Left ventricle myocardium superior (tissue), 1 donor: Measurements from ENCODE around the gene CCDC158. TPM values are rescaled to one million over a fixed set of nuclear protein-coding genes. Genes with fewer than 3 reads are reported as not detected.

Experiments used
- ATAC-seq: fragments of 200-7000 bp; cut with Tn5 transposase; one replicate; pipeline ENCODE4 v1.9.1; 2020; ENCODE audit warnings: mild to moderate bottlenecking, moderate library complexity
- DNase-seq: peaks from one replicate; pipeline ENCODE4 v3.0.0-alpha.2; 2020
- intact Hi-C: fragments of 100-400 bp; cut with micrococcal nuclease; formaldehyde crosslinking; loops from one replicate; pipeline ENCODE4 v1.11.0; 2022
- total RNA-seq: library from RNA; stranded (reverse); fragmentation: NEBNext Ultra II Directional; extraction: Animal tissue kit (Norgen Biotek cat#: 25700); gene quantifications from one replicate; pipeline ENCODE4 v1.2.1, GENCODE V29; 2021
- donor health status: DM: no; HTN: yes; CAD: no; lungs with severe emphysema.

Gene CCDC158
- total RNA-seq, 1 donor from 2014 or later = 0.59 TPM

- DNase-seq = no peak
- ATAC-seq = no peak
- intact Hi-C loops = no loop called here
These were observed 95.9 kb downstream of the CCDC158 start for GRCh38 chr4:76325072-76325471.

DNA sequence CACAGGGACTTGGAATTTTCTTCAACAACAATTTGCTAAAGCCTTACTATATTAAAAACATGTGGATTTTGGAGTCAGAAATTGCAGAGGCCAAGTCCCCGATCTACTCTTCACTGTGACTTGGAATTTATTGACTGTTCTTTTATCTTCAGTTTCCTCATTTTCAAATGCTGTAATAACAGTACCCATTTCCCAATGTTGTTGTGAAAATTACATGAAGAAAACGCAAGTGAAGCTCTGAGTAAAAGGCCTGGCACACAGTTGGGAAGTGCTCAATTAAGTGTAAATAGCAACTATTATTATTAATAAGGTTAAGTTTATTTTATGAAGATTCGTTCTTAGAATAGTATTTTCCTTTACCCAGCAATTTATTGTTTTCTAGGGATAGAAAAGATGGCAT is 98.7 kb downstream of the CCDC158 start:
- DNase-seq (no peak), ATAC-seq (no peak)
- intact Hi-C loops = no loop called here

- ATAC-seq (no peak), DNase-seq (no peak)
- intact Hi-C loops = no loop called here
These were observed 104.8 kb downstream of the CCDC158 start for GRCh38 chr4:76316131-76316530.

- ATAC-seq (peak; percentile 57), DNase-seq (no peak)
- intact Hi-C loops = no loop called here
These were observed 105.5 kb downstream of the CCDC158 start for GRCh38 chr4:76315267-76315918.

- intact Hi-C loops = no loop called here
- ATAC-seq (no peak), DNase-seq (no peak)
These were observed 107.4 kb downstream of the CCDC158 start for GRCh38 chr4:76313547-76313946.

DNA sequence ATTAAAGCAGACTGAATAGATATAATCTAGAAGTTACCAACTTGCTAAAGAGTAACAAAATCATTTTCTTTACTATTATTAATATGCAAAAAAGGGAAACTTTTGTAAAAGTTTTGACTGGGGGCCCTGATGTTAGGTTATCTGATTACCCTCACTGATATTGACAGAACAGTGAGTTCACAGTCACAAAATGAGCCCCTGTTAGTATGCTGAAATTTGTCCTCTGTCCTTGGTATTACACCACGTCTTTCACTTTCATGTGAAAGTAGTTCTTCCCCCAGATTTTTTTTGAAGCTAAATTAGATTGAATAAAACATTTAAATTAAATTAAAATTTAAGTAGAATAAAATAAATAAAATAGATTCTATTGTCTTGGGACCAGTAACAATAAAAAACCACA is 108.5 kb downstream of the CCDC158 start:
- intact Hi-C loops = no loop called here
- DNase-seq (no peak), ATAC-seq (no peak)

DNA sequence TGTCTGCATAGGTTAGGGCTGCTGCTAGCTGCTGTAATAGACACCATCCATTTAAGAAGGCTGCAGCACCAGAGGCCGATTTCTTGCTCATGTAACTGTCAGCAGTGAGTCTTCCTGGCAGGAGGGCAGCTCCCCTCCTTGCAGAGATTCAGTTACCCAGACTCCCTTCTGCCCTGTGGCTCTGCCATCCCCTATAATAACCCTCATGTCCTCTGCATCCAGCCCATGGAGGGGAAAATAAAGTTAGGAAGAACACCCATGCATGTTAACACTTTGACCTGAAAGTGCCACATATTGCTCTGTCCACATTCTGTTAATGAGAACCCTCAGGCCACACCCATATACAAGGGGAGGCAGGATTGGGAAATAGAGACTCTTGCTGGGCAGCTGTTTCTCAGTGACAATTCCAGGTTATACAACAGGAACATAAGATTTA is 109.0 kb downstream of the CCDC158 start:
- intact Hi-C loops = no loop called here
- DNase-seq (no peak), ATAC-seq (no peak)

DNA sequence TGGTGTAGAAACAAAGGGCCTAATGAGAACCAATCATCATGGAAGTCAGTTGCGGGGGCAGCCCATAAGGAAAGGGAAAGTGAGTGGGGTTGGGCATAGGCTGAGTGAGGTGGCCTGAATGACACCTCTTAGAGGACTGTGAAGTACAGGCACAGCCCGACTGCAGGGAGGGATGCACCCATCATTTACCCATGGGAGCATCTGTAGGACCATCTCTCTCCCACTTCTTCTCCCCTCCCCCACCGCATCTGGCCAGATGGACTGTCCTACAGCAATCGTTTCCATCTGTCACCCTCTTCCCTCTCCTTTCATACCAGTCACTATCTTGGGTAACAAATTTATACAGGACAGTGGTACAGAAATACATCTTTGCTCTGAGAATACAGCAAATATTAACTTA is 110.3 kb downstream of the CCDC158 start:
- intact Hi-C loops = no loop called here
- ATAC-seq (no peak), DNase-seq (no peak)

- ATAC-seq = no peak
- intact Hi-C loops = no loop called here
- DNase-seq = no peak
These were observed 110.9 kb downstream of the CCDC158 start for GRCh38 chr4:76309939-76310550.

GRCh38 chr4:76308548-76308947 is 112.4 kb downstream of the CCDC158 start:
- intact Hi-C loops = no loop called here
- DNase-seq (peak; percentile 82), ATAC-seq (peak; percentile 77)

DNA sequence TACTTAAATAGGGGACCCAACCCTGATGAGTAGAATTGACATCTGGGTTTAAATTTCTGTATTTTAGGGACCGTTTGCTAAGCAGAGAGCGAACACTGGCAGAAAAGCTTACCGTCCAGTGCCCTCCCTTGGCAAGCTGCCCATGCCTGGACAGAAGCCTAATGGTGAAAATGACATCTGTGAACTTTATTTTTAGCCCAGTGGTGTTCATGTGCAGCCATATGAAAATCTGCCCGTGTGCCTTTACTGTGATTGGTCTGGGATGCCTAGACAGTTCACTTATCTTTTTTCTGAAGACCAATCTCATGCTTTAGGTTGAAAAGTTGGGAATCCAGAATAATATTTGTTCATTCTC is 113.3 kb downstream of the CCDC158 start:
- ATAC-seq (peak; percentile 33), DNase-seq (peak; percentile 69)
- intact Hi-C loops = no loop called here

DNA sequence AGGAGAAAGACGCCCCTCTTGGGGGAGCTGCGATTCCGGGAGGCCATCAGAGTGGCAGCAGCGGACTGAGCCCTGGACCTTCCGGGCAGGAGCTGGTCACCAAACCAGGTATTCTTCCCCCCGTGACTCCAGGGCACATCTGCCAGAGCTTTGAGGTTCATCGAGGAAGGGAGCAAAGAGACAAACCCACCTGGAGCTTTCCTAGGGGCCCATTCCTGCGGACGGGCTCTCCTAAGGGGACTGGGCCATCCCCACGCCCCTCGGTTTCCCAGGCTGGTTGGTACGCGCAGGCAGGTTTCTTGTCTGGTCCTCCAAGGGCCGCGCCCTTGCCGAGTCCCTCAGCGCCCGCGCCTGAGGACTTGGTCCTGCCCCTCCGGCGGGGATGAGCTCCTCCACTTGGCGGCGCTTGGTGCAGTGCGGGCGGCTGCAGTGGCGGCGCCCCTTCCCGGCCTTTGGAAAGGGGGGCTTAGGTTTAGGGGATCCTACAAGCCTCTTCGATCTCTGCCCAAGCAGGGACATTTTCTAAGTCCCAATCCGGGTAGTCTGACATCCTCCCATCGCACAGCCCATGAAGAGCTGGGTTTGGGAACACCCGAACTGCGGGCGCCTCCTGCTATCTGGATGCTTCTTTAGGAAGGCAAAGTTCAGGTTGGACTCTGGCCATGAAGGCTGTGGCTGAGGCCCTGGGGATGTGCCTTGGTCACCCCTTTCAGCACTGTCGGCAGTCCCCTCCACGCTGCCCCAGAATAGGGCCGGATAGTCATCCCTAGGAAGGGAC is 113.9 kb downstream of the CCDC158 start:
- intact Hi-C loops = no loop called here
- ATAC-seq (peak; percentile 64), DNase-seq (peak; percentile 81)

- DNase-seq (peak; percentile 90), ATAC-seq (peak; percentile 86)
- intact Hi-C loops = no loop called here
These were observed 114.7 kb downstream of the CCDC158 start, which contains the start of gene STBD1 for GRCh38 chr4:76305971-76306881. STBD1 (plus strand) TSS chr4:76306733; CDS start chr4:76306770, 37 bp downstream.

- DNase-seq (no peak), ATAC-seq (no peak)
- intact Hi-C loops = no loop called here
These were observed 115.8 kb downstream of the CCDC158 start for GRCh38 chr4:76305033-76305687.

- intact Hi-C loops = no loop called here
- no peak for ATAC-seq
These were observed 118.0 kb downstream of the CCDC158 start for GRCh38 chr4:76302826-76303438.

DNA sequence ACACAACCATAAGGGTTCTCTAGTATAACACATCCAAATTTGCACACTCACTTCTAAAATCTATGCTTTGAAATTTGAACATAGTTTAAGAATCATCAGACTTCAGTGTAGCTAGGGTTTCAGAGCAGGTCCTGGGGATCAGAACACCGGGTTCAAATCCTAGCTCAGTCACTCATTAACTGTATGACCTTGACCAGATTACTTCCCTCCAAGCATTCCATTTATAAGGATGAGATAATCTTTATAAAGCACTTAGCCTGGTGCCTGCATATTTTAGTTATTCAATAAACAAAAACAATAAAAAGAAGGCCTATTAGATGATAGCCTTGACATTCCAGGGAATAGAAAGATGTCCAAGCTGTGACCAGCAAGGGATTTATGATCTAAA is 119.2 kb downstream of the CCDC158 start:
- DNase-seq = no peak
- intact Hi-C loops = no loop called here
- ATAC-seq = no peak

More at GRCh38 chr4:76302826-76303438, 118.0 kb downstream of the CCDC158 start:
- no peak for DNase-seq

GRCh38 chr4:76301068-76301774 is 119.7 kb downstream of the CCDC158 start:
- no peak for DNase-seq
- peak; percentile 31 for ATAC-seq

GRCh38 chr4:76300012-76300411 is 120.9 kb downstream of the CCDC158 start:
- DNase-seq (no peak), ATAC-seq (peak; percentile 41)
- intact Hi-C loops = no loop called here

More at GRCh38 chr4:76301068-76301774, 119.7 kb downstream of the CCDC158 start:
- intact Hi-C loops = no loop called here
